ENCODE measurements around the gene PITPNC1.

Gene PITPNC1

GRCh38 chr17:67624886-67625656, 248.0 kb downstream of the PITPNC1 start:
- no peak for DNase-seq
- Histone ChIP-seq H3K36me3 (replicated peaks; ENCODE audit: insufficient read depth, low read length) (no peaks in the 10 kb centered on the region), H3K79me2 (ENCODE audit: low read length) (no peaks in the 10 kb centered on the region), H4K20me1 (ENCODE audit: insufficient read depth, low read length) (no peaks in the 10 kb centered on the region), H3K9me3 (replicated peaks; ENCODE audit: insufficient read depth, low read length) (no peaks in the 10 kb centered on the region), H3K4me3 (ENCODE audit: low read length) (no peak overlapping the region), H3K4me1 (ENCODE audit: low read length) (no peaks in the 10 kb centered on the region), H3K27ac (ENCODE audit: low read length) (no peak overlapping the region), H3F3A (ENCODE audit: insufficient read depth, low read length) (no peaks in the 10 kb centered on the region), H3K4me2 (ENCODE audit: low read depth, low read length) (no peak overlapping the region), H3K9me2 (replicated peaks; ENCODE audit: insufficient read depth, low read length) (no peaks in the 10 kb centered on the region), H3K27me3 (replicated peaks; ENCODE audit: insufficient read depth, low read length) (no peaks in the 10 kb centered on the region), H3K9ac (ENCODE audit: low read length) (no peak overlapping the region), H2AFZ (ENCODE audit: low read length) (no peak overlapping the region)
- TF ChIP-seq CTCF (IDR thresholded peaks at IDR 0.05; ENCODE audit: low read length): no peak
- TF ChIP-seq EZH2phosphoT487 (IDR thresholded peaks at IDR 0.05; ENCODE audit: low read length): no peak
- TF ChIP-seq EZH2 (optimal IDR thresholded peaks at IDR 0.05; ENCODE audit: low read depth, low read length): no peak

GRCh38 chr17:67625971-67626370, 248.9 kb downstream of the PITPNC1 start:
- H3K4me3 ChIP-seq (ENCODE audit: low read length): no peak overlapping the region
- H3F3A ChIP-seq (ENCODE audit: insufficient read depth, low read length): no peaks in the 10 kb centered on the region
- TF ChIP-seq CTCF (IDR thresholded peaks at IDR 0.05; ENCODE audit: low read length) (no peak), EZH2 (optimal IDR thresholded peaks at IDR 0.05; ENCODE audit: low read depth, low read length) (no peak), EZH2phosphoT487 (IDR thresholded peaks at IDR 0.05; ENCODE audit: low read length) (no peak)
- no peaks in the 10 kb centered on the region for H3K4me1 ChIP-seq (ENCODE audit: low read length)
- H3K79me2 ChIP-seq (ENCODE audit: low read length): no peaks in the 10 kb centered on the region
- H3K9ac ChIP-seq (ENCODE audit: low read length): no peak overlapping the region
- H3K9me2 ChIP-seq (replicated peaks; ENCODE audit: insufficient read depth, low read length): no peaks in the 10 kb centered on the region
- H3K9me3 ChIP-seq (replicated peaks; ENCODE audit: insufficient read depth, low read length): no peaks in the 10 kb centered on the region
- no peak overlapping the region for H3K4me2 ChIP-seq (ENCODE audit: low read depth, low read length)
- H3K36me3 ChIP-seq (replicated peaks; ENCODE audit: insufficient read depth, low read length): no peaks in the 10 kb centered on the region
- no peaks in the 10 kb centered on the region for H3K27me3 ChIP-seq (replicated peaks; ENCODE audit: insufficient read depth, low read length)
- no peak overlapping the region for H3K27ac ChIP-seq (ENCODE audit: low read length)
- no peak overlapping the region for H2AFZ ChIP-seq (ENCODE audit: low read length)
- no peak for DNase-seq
- H4K20me1 ChIP-seq (ENCODE audit: insufficient read depth, low read length): no peaks in the 10 kb centered on the region

GRCh38 chr17:67628580-67629013, 251.5 kb downstream of the PITPNC1 start:
- no peaks in the 10 kb centered on the region for H4K20me1 ChIP-seq (ENCODE audit: insufficient read depth, low read length)
- H3K79me2 ChIP-seq (ENCODE audit: low read length): no peaks in the 10 kb centered on the region
- no peaks in the 10 kb centered on the region for H3K4me1 ChIP-seq (ENCODE audit: low read length)
- TF ChIP-seq EZH2 (optimal IDR thresholded peaks at IDR 0.05; ENCODE audit: low read depth, low read length) (no peak), CTCF (IDR thresholded peaks at IDR 0.05; ENCODE audit: low read length) (no peak), EZH2phosphoT487 (IDR thresholded peaks at IDR 0.05; ENCODE audit: low read length) (no peak)
- no peak overlapping the region for H3K27ac ChIP-seq (ENCODE audit: low read length)
- no peak overlapping the region for H2AFZ ChIP-seq (ENCODE audit: low read length)
- no peaks in the 10 kb centered on the region for H3K9me3 ChIP-seq (replicated peaks; ENCODE audit: insufficient read depth, low read length)
- H3K9ac ChIP-seq (ENCODE audit: low read length): no peak overlapping the region
- no peaks in the 10 kb centered on the region for H3K9me2 ChIP-seq (replicated peaks; ENCODE audit: insufficient read depth, low read length)
- H3F3A ChIP-seq (ENCODE audit: insufficient read depth, low read length): no peaks in the 10 kb centered on the region
- H3K27me3 ChIP-seq (replicated peaks; ENCODE audit: insufficient read depth, low read length): no peaks in the 10 kb centered on the region
- no peak overlapping the region for H3K4me3 ChIP-seq (ENCODE audit: low read length)
- DNase-seq: no peak
- H3K36me3 ChIP-seq (replicated peaks; ENCODE audit: insufficient read depth, low read length): no peaks in the 10 kb centered on the region
- H3K4me2 ChIP-seq (ENCODE audit: low read depth, low read length): no peak overlapping the region
